AG04449 (cell line): ENCODE measurements around the gene IKZF4.
A peak's percentile ranks its signal among the peaks of the same experiment; 100 is the strongest.

Experiments
- CTCF ChIA-PET: fragments of 350-600 bp; formaldehyde crosslinking; extraction: SDS; loops from one replicate; lab custom pipeline; 2021; ENCODE audit warnings: antibody characterized with exemption; lab: Yijun Ruan, JAX
- POLR2A ChIA-PET: fragments of 400-600, 350-600 bp; formaldehyde crosslinking; extraction: SDS; loops from one replicate; lab custom pipeline; 2020; ENCODE audit warnings: antibody characterized with exemption, inconsistent platforms; lab: Yijun Ruan, JAX
- DNase-seq: peaks from one replicate; pipeline ENCODE4 v3.0.0-alpha.2; 2010; ENCODE audit warnings: low read depth, low spot score
- H3K4me3 ChIP-seq: 2 replicates; pipeline ENCODE4 v1.5.1; 2011; ENCODE audit warnings: low read depth, mild to moderate bottlenecking, control low read depth, low read length
- CTCF ChIP-seq: IDR thresholded peaks from one replicate; pipeline ENCODE4 v1.5.1; 2011; ENCODE audit warnings: mild to moderate bottlenecking, moderate library complexity, low read length, control low read depth, inconsistent platforms; ENCODE audit not compliant: insufficient read depth; ENCODE audit errors: missing control alignments

IKZF4 gene

GRCh38 chr12:56020423-56021184 lies at the start of gene IKZF4:
IKZF4 (plus strand) TSS chr12:56021043; CDS start chr12:56021494, 451 bp downstream.
- CTCF ChIA-PET, result interaction anchor here (1.1 to 6.3 kb wide), 6 partner anchors 8 to 282 kb away, joined by 3 to 47 read pairs (median 4); partner anchors contain the start of gene SUOX
- peak within 1 kb of the TSS; percentile 49 for H3K4me3 ChIP-seq
- no peak for DNase-seq

GRCh38 chr12:55972042-55972441 lies 48.8 kb upstream of the IKZF4 start:
- POLR2A ChIA-PET, result no interaction called here
- CTCF ChIA-PET, result interaction anchor here (1.0 to 1.2 kb wide), 2 partner anchors 17 to 24 kb away, joined by 3 to 4 read pairs; no protein-coding TSS in a partner anchor
- DNase-seq, result no peak
- H3K4me3 ChIP-seq, result no peak overlapping the region
- TF ChIP-seq CTCF, result no peak

More at GRCh38 chr12:56020423-56021184, at the start of gene IKZF4:
- POLR2A ChIA-PET, result interaction anchor here (0.6 kb wide), 1 partner anchor 47 kb away, joined by 3 read pairs; the partner anchor contains the start of gene RAB5B
- no peak for TF ChIP-seq CTCF

- no peak for TF ChIP-seq CTCF
- DNase-seq, result no peak
- POLR2A ChIA-PET, result no interaction called here
- CTCF ChIA-PET, result interaction anchor here (1.0 to 1.2 kb wide), 2 partner anchors 17 to 23 kb away, joined by 3 to 4 read pairs; no protein-coding TSS in a partner anchor
- peak overlapping the region; percentile 72 for H3K4me3 ChIP-seq
Measured at GRCh38 chr12:55972456-55972855, 48.4 kb upstream of the IKZF4 start.

- CTCF ChIA-PET, result interaction anchor here (1.0 to 2.7 kb wide), 10 partner anchors 11 to 235 kb away, joined by 3 to 26 read pairs (median 4); partner anchors contain the start of gene SUOX
- POLR2A ChIA-PET, result interaction anchor here (0.6 to 2.2 kb wide), 17 partner anchors 10 to 1693 kb away, joined by 3 to 10 read pairs (median 5); partner anchors contain the start of genes CBX5, CD63, DNAJC14 and ORMDL2
- DNase-seq, result no peak
- H3K4me3 ChIP-seq, result peak overlapping the region; percentile 72
- TF ChIP-seq CTCF, result no peak
Measured at GRCh38 chr12:55972911-55973598, 47.8 kb upstream of the IKZF4 start.

GRCh38 chr12:55973599-55974307 lies 47.1 kb upstream of the IKZF4 start, which contains the start of gene RAB5B:
RAB5B (plus strand) TSS chr12:55974078; CDS start chr12:55986961, 12,883 bp downstream.
- no peak for TF ChIP-seq CTCF
- CTCF ChIA-PET, result interaction anchor here (1.0 to 2.7 kb wide), 13 partner anchors 10 to 258 kb away, joined by 3 to 26 read pairs (median 4); partner anchors contain the start of genes BLOC1S1, ORMDL2, SARNP and SUOX
- peak; percentile 100 for DNase-seq
- POLR2A ChIA-PET, result interaction anchor here (0.6 to 2.2 kb wide), 25 partner anchors 9 to 1694 kb away, joined by 3 to 10 read pairs (median 4); partner anchors contain the start of genes CBX5, CD63, DNAJC14 and ORMDL2
- peak within 1 kb of the TSS; percentile 97 for H3K4me3 ChIP-seq
